ENCODE measurements around the gene CHKA. TPM values are rescaled to one million over a fixed set of nuclear protein-coding genes. Genes with fewer than 3 reads are reported as not detected.

CHKA gene
- total and polyA plus RNA-seq, 2 experiments from 2014 or later: 37.1 to 94.4 TPM

DNA sequence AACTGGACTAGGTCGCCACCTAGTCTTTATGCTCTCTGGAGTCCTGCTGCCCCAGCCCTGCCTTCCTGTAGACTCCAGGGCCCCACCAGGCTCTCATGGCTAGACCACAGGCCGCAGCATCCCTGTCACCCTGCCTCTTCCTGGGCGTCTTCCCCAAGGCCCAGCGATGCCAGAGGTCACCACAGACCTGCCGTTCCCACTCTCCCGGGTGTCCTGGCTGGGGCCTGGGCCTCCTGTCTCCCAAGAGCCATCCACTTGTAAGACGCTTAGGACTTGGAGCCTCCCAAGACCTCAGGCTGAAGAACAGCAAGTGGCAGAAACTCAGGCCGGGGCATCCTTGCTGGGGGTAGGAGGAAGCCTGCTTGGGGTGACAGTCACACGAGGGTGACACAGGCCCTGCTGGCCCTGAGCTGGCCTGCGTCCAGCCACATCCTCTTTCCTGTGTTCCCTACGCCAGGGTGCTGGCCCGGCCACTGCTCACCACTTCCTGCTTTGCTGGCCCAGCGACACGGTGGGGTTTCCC, 84.4 kb downstream of the CHKA start:
- H3K4me3 ChIP-seq: no peak overlapping the region
- 0 out of 2 replicates have a peak overlapping the region, but pooled peaks have one; percentile 32 for H3K27ac ChIP-seq (ENCODE audit: low read depth)
- H3K27me3 Mint-ChIP-seq (ENCODE audit: insufficient read depth, low read depth, poor library complexity): peaks cover 14% of the 10 kb centered on the region
- H3K79me2 ChIP-seq (replicated peaks; ENCODE audit: insufficient read depth): peaks cover 3% of the 10 kb centered on the region
- DNase-seq (ENCODE audit: low spot score) (no peak), ATAC-seq (no peak)
- no peaks in the 10 kb centered on the region for H3K27me3 ChIP-seq (ENCODE audit: insufficient read depth)
- H3F3A ChIP-seq (replicated peaks; ENCODE audit: low read depth): peaks cover 10% of the 10 kb centered on the region; the same call in 1 of the 2 replicates
- H3K4me1 Mint-ChIP-seq: peaks cover 8% of the 10 kb centered on the region
- no peak for TF ChIP-seq ZNF114 (CRISPR knock-in tag; IDR thresholded peaks at IDR 0.05)
- TF ChIP-seq JUNB (IDR thresholded peaks at IDR 0.05; ENCODE audit: unreplicated experiment): no peak
- TF ChIP-seq REST (IDR thresholded peaks at IDR 0.05; ENCODE audit: unreplicated experiment): no peak
- no peak for TF ChIP-seq POLR2AphosphoS5 (IDR thresholded peaks at IDR 0.05; ENCODE audit: low read depth)
- TF ChIP-seq STAT1 (IDR thresholded peaks at IDR 0.05; ENCODE audit: unreplicated experiment): no peak
- no peak for TF ChIP-seq EZH2phosphoT487 (IDR thresholded peaks at IDR 0.05; ENCODE audit: unreplicated experiment)
- TF ChIP-seq NANOG (IDR thresholded peaks at IDR 0.05; ENCODE audit: borderline replicate concordance): no peak
- no peak for TF ChIP-seq EZH2 (IDR thresholded peaks at IDR 0.05; ENCODE audit: low read depth, unreplicated experiment)
- no peak for TF ChIP-seq ETS1 (IDR thresholded peaks at IDR 0.05)
- no peak for TF ChIP-seq ZNF462 (CRISPR knock-in tag; IDR thresholded peaks at IDR 0.05)
- no peak for TF ChIP-seq ZNF331 (CRISPR knock-in tag; IDR thresholded peaks at IDR 0.05; ENCODE audit: low read depth)
- no peak for TF ChIP-seq CREB1 (CRISPR knock-in tag; IDR thresholded peaks at IDR 0.05; ENCODE audit: low read depth)
- TF ChIP-seq, protein P1, sequence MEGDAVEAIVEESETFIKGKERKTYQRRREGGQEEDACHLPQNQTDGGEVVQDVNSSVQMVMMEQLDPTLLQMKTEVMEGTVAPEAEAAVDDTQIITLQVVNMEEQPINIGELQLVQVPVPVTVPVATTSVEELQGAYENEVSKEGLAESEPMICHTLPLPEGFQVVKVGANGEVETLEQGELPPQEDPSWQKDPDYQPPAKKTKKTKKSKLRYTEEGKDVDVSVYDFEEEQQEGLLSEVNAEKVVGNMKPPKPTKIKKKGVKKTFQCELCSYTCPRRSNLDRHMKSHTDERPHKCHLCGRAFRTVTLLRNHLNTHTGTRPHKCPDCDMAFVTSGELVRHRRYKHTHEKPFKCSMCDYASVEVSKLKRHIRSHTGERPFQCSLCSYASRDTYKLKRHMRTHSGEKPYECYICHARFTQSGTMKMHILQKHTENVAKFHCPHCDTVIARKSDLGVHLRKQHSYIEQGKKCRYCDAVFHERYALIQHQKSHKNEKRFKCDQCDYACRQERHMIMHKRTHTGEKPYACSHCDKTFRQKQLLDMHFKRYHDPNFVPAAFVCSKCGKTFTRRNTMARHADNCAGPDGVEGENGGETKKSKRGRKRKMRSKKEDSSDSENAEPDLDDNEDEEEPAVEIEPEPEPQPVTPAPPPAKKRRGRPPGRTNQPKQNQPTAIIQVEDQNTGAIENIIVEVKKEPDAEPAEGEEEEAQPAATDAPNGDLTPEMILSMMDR (conservative IDR thresholded peaks at IDR 0.05; ENCODE audit: low read depth in 2 of 2): no peak
- peaks cover 18% of the 10 kb centered on the region for H3K4me1 ChIP-seq (ENCODE audit: insufficient read depth)
- H4K20me1 ChIP-seq (replicated peaks; ENCODE audit: insufficient read depth): no peaks in the 10 kb centered on the region
- H3K27ac Mint-ChIP-seq: no peak overlapping the region; the same call in 1 of the 2 replicates
- no peak overlapping the region for H3K4me3 Mint-ChIP-seq
- H2AFZ ChIP-seq: no peak overlapping the region
- no peaks in the 10 kb centered on the region for H3K9me2 ChIP-seq (ENCODE audit: insufficient read depth)
- H3K9me3 Mint-ChIP-seq: no peaks in the 10 kb centered on the region
- H3K36me3 Mint-ChIP-seq (ENCODE audit: low read depth): peaks cover 12% of the 10 kb centered on the region
- no peak overlapping the region for H3K4me2 ChIP-seq
- H3K36me3 ChIP-seq (ENCODE audit: insufficient read depth): peaks cover 6% of the 10 kb centered on the region; the same call in 1 of the 2 replicates
